Pericardium fibroblast (primary cell): ENCODE results near the gene GABPB2. TPM values are rescaled to one million over a fixed set of nuclear protein-coding genes. Genes with fewer than 3 reads are reported as not detected.

Experiments used
- total RNA-seq: library from RNA; depleted of rRNA; stranded (reverse); fragments of >200 nt; gene quantifications from 2 replicates; pipeline ENCODE4 v1.2.3, GENCODE V29; 2015

The GABPB2 gene
- total RNA-seq: 4.6 and 9.2 TPM in 2 replicates

DNA sequence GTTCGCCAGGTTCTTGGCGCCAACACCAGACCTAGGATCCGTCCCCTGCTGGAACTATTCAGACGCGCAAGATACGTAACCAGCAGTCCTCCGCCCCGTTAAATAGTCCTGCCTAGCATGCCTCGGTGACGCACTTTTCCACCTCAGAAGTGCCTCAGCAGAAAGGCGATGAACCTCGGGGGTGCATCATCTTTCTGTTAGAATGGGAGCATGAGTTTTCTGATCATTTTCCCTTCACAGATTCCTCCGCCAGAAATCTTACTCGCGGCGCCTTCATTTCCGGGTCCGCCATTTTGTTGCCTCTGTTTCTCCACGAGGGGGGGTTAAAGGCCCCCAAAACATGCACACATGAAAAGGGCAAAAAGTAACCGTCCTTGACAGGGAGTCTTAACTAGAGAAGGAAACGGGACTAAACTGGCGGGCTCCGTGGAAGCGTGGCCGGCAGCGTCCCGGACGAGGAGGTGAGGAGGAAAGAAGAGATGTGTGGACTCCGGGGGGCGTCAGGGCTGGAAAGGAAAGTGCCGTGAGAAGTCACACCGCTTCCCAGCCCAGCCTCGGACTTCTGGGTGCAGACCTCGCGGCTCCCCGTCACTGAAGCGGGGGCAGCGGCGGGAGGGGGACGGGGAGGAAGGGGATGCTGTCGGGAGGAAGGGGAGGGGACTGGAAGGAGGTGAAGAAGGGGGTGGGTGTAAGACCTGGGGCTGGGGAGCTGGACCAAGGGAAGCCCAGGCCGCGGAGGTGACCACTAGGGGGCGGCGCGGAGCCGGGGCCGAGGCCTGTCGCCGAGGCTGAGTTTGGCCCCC lies at the start of gene GABPB2:
TSS of gene GABPB2 (plus strand) at position 288 of the 803 bp plus-strand sequence. CDS start 17,429 bp downstream, outside the sequence.

DNA sequence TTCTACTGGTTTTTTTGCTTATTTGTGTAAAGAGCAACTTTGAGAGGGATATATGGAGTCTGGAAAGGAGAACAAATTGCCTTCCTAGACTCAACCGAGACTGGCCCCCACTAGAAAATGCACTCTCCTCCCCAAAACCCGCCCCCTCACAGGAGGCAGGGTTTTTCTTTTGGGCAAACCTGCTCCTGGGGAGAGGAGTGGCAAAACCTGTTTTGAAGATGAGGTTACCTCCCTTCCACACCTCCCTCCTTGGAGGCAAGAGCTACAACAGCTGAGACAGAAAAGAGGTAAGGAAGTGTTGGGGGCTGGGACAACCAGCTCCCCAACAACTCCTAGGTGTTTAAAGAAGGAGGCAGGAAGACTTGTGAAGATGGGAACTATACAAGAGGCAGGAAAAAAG lies 34.2 kb upstream of the GABPB2 start, which contains the start of gene BNIPL:
TSS of gene BNIPL (plus strand) at position 231 of the 400 bp plus-strand sequence. CDS start at position 371, 140 bp downstream.

DNA sequence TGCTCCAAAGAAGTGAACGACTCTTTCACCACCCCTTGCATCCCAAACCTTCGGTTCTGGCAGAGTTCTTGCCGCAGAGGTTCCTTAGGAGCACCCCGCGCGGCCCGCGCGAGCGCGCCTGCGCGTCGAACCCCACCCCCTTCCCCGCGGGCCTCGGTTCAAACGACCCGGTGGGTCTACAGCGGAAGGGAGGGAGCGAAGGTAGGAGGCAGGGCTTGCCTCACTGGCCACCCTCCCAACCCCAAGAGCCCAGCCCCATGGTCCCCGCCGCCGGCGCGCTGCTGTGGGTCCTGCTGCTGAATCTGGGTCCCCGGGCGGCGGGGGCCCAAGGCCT lies 23.0 kb upstream of the GABPB2 start, which contains the start of gene C1orf56:
TSS of gene C1orf56 (plus strand) at position 161 of the 334 bp plus-strand sequence. CDS start at position 258, 97 bp downstream.

DNA sequence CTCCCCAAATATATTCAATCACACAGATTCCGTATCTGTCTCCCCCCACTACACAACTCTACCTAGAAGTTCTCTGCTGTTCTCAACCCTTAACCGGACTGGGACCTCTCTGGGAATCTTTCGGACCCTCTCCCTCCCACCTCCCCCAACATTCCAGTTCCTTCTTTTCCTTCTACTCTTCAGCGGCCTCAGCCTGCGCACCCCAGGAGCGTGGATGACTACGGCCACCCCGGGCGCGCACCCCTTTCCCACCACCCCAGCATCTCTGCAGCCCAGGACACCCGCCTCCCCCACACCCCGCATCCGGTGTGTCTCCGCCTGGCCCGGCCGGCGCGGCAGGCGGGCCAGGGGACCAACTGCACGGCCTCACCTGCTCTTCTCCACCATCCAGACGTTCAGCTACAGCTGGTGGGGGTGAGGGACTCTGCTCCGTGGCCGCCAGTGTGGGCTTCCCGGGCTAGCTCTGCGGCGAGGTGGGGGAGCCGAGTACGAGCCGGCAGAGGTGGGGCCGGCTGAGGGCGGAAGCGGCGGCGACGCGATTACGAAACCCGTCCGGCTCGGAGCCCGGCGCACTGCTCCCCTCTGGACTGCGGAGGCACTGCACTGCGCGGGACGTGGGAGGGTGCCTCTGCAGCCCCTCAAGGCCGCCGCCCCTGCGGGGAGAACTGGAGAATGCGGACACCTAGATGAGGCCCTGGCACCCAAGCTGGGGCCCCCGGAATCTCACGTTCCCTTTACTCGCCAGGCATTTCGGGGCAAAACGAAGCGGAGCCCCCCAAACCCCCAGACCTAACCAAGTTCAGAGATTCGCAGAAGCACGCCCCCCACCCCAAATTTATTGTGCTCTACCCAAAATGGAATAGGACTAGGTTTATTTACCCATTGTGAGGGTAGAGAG lies 11.2 kb upstream of the GABPB2 start, which contains the start of gene CDC42SE1:
TSS of gene CDC42SE1 (minus strand) at position 514 of the 898 bp plus-strand sequence. CDS start 3,892 bp downstream, outside the sequence.

DNA sequence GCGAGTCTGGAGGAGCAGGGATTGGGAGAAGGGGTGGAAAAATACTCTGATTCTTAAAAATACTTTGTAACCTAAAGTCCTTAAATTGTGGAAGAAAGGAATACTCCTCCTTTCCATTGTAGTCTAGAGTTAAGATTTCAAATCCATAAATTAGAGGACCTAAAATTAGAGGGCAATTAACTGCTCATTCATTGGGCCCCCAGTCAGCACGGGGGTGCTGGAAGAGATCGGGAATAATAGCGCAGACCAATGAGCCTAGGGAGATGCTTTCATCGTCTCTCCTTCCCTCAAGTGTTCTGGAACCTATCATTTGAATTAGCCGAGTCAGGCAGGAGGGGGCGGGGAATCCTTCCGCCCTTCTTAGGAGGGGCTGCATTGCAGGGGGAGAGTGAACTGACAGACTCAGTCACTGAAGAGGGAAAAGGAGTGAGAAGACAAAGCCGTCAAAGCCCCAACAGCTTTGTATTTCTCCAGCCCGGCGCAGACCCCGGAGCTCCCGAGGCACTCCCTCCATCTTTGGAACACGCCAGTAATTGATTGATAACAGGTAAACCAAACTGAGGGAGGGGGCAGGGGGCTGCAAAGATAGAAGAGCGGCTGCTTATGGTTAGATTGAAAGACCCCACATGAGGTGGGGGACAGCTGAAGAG lies 10.4 kb upstream of the GABPB2 start, which contains the start of gene MLLT11:
TSS of gene MLLT11 (plus strand) at position 391 of the 650 bp plus-strand sequence. CDS start 6,828 bp downstream, outside the sequence.

DNA sequence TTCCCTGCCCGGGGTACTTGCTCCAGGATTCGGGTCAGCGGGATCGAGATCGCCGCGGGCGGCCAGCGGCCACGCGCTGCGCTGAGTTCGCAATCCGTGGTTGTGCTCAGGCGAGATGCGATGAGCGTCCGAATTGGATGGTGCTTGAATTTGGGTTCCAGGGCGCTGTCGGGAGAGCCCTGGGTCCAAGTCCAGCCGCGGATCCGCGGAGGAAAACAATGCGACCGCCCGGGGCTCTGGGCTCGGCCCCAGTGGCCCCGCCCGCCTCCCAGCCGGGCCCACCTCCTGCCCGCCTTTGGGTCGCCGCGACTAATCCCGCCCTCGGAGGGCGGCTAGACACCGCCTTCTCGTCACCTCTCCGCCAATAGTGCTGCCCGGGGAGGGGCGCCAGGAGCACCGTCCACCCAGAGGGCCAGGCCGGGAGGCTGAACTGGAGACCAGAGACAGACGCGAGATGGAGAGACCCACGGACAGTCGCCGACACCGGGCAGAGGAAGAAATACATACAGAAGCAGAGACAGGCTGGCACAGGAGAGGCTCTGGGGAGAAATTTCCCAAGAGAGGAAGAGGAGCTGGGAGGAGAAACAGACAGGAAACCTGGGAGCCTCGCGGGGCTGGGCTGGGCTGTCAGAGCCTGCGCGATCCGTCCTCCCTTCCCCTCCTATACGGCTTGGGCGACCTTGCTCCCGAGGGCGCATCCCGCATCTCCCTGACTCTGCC lies 76.0 kb downstream of the GABPB2 start, which contains the start of gene SEMA6C:
TSS of gene SEMA6C (minus strand) at position 220 of the 720 bp plus-strand sequence. CDS start 4,010 bp downstream, outside the sequence.

DNA sequence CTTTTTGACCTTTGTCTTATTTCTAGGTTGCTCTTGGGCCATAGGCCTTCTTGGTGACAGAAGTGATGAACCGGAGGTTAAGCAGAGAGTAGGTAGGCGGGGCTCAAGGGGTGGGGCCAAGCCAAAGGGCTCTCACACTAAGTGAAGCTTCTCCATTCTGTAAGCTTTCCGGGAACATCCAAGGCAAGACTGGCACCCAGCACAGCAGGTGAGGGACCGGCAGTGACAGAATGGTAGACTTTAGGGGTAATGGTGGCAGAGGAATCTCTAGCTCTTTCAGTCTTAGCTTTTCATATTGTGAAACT lies 85.9 kb downstream of the GABPB2 start, which contains the start of gene TNFAIP8L2:
TSS of gene TNFAIP8L2 (plus strand) at position 135 of the 305 bp plus-strand sequence. CDS start 2,049 bp downstream, outside the sequence.

DNA sequence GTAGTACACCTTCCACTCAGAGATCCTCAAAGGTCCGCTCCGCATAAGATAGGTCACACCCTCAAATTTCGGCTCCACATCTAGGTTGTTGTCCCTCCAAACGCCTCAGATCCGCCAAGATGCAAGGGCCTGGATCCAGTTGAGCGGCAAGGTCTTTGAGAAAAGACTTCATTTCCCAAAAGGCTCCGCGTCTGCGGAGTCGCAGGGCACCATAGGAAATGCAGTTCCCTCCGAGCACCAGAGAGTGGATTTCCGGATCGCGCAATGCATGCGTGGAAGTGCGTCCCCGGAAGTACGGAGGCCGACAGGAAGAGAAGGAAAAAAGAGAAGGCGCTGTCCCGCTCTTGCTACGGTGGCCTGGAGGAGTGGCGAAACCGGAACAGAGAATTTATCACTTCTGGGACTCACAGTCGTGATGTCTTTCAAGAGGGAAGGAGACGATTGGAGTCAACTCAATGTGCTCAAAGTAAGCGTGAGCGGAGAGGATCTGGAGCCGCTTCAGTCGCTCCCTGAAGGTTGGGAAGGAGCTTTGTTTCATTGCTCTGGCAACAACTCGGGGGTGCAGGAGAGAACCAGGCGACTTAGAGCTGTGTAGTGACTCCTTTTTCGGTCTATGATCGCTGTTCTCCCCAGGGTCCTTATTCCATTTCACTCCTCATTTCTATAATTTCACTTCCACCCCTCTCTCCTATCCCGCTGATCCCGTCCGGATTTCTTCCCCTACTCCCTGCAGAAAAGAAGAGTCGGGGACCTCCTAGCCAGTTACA lies 95.4 kb downstream of the GABPB2 start, which contains the start of the genes LYSMD1 and SCNM1:
TSS of gene LYSMD1 (minus strand) at position 165 of the 767 bp plus-strand sequence. CDS start 644 bp downstream, outside the sequence.
TSS of gene SCNM1 (plus strand) at position 407 of the 767 bp plus-strand sequence. CDS start at position 416, 9 bp downstream.

Other genes starting within 250 kb of the GABPB2 start
- 27.7 and 30.5 TPM in 2 replicates for gene ARNT, start 194.2 kb upstream of the GABPB2 start, total RNA-seq
- gene CTXND2, start 183.6 kb upstream of the GABPB2 start, total RNA-seq: not detected in 2 replicates
- 16.7 and 21.9 TPM in 2 replicates for gene SETDB1, start 144.4 kb upstream of the GABPB2 start, total RNA-seq
- gene CERS2, start 95.9 kb upstream of the GABPB2 start, total RNA-seq: 103 and 129 TPM in 2 replicates
- gene ANXA9, start 88.5 kb upstream of the GABPB2 start, total RNA-seq: 0.26 and 1.2 TPM in 2 replicates
- 6.8 and 9.7 TPM in 2 replicates for gene MINDY1, start 63.9 kb upstream of the GABPB2 start, total RNA-seq
- 19.8 and 23.5 TPM in 2 replicates for gene PRUNE1, start 62.3 kb upstream of the GABPB2 start, total RNA-seq
- 0.17 TPM in 1 of 2 replicates, not detected in the other for gene BNIPL, start 34.2 kb upstream of the GABPB2 start, total RNA-seq
- 2.2 and 7.0 TPM in 2 replicates for gene C1orf56, start 23.0 kb upstream of the GABPB2 start, total RNA-seq
- 20.0 and 46.1 TPM in 2 replicates for gene CDC42SE1, start 11.1 kb upstream of the GABPB2 start, total RNA-seq
- 2.6 TPM in 2 replicates for gene MLLT11, start 10.4 kb upstream of the GABPB2 start, total RNA-seq
- 3.2 and 3.7 TPM in 2 replicates for gene SEMA6C, start 75.9 kb downstream of the GABPB2 start, total RNA-seq
- gene TNFAIP8L2, start 85.9 kb downstream of the GABPB2 start, total RNA-seq: not detected in 2 replicates
- gene LYSMD1, start 95.1 kb downstream of the GABPB2 start, total RNA-seq: 11.0 and 15.9 TPM in 2 replicates
- 22.2 and 36.9 TPM in 2 replicates for gene SCNM1, start 95.4 kb downstream of the GABPB2 start, total RNA-seq
- gene TMOD4, start 105.2 kb downstream of the GABPB2 start, total RNA-seq: not detected in 2 replicates
- 29.2 and 32.4 TPM in 2 replicates for gene VPS72, start 119.4 kb downstream of the GABPB2 start, total RNA-seq
- 45.9 and 52.9 TPM in 2 replicates for gene PIP5K1A, start 127.8 kb downstream of the GABPB2 start, total RNA-seq
- gene PSMD4, start 184.0 kb downstream of the GABPB2 start, total RNA-seq: 119 and 132 TPM in 2 replicates
- 13.2 and 17.6 TPM in 2 replicates for gene ZNF687, start 211.5 kb downstream of the GABPB2 start, total RNA-seq